Esophagus muscularis mucosa (tissue), 3 donors: ENCODE results near the gene ATG4C.

Source experiments
- CTCF ChIP-seq, 3 experiments: fragments of 200-600 bp in 2 of 3; fragments of 450-650 bp in 1 of 3; sonication (generic) in 2 of 3; IDR thresholded peaks; one replicate each; pipeline ENCODE4 v1.5.1; 2017 to 2019; ENCODE audit warnings: antibody characterized with exemption in 3 of 3, mild to moderate bottlenecking in 2 of 3, moderate library complexity in 1 of 3
- POLR2A ChIP-seq: fragments of 450-650 bp; IDR thresholded peaks from one replicate; pipeline ENCODE4 v1.6.1; 2017; ENCODE audit warnings: antibody characterized with exemption, moderate library complexity, mild to moderate bottlenecking, low read depth
- POLR2AphosphoS5 ChIP-seq, 2 donors: sonication (generic); formaldehyde crosslinking; IDR thresholded peaks; one replicate each; pipeline ENCODE4 v1.6.1; 2017; ENCODE audit warnings: antibody characterized with exemption in 2 of 2

GRCh38 chr1:62826901-62827300, 43.0 kb downstream of the ATG4C start:
- TF ChIP-seq CTCF (IDR thresholded peaks at IDR 0.05) (no peak), POLR2AphosphoS5 (IDR thresholded peaks at IDR 0.05) (no peak), POLR2A (no peak)
